SK-N-SH treated with all-trans-retinoic acid at 6 μM for 48 hours (cell line): Measurements from ENCODE around the gene TCF12.
A peak's percentile ranks its signal among the peaks of the same experiment; 100 is the strongest.

Experiments
- ATAC-seq: fragments of 200-7000 bp; cut with Tn5 transposase; 3 replicates; pipeline ENCODE4 v1.9.1; 2020; ENCODE audit warnings: mild to moderate bottlenecking, moderate library complexity
- ARNTL ChIP-seq: fragments of 450-650 bp; formaldehyde crosslinking; IDR thresholded peaks from 2 replicates; pipeline ENCODE4 v1.5.0; 2020; ENCODE audit warnings: low read depth, mild to moderate bottlenecking, moderate library complexity, borderline replicate concordance
- BACH2 ChIP-seq: fragments of 250-450 bp; sonication (Bioruptor Pico); IDR thresholded peaks from 2 replicates; pipeline ENCODE4 v1.9.0; 2021; ENCODE audit warnings: mild to moderate bottlenecking, borderline replicate concordance
- CSRNP3 ChIP-seq: fragments of 250-450 bp; sonication (Bioruptor Pico); IDR thresholded peaks from 2 replicates; pipeline ENCODE4 v1.5.1; 2021; ENCODE audit warnings: mild to moderate bottlenecking, moderate library complexity
- ESRRG ChIP-seq: fragments of 250-450 bp; sonication (Bioruptor Pico); IDR thresholded peaks from 2 replicates; pipeline ENCODE4 v1.6.1; 2021; ENCODE audit warnings: mild to moderate bottlenecking
- GLIS3 ChIP-seq: fragments of 250-450 bp; sonication (Bioruptor Pico); IDR thresholded peaks from 2 replicates; pipeline ENCODE4 v1.5.0; 2020; ENCODE audit warnings: mild to moderate bottlenecking, moderate library complexity
- ISL1 ChIP-seq: fragments of 250-450 bp; sonication (Bioruptor Pico); IDR thresholded peaks from 2 replicates; pipeline ENCODE4 v2.1.2; 2022; ENCODE audit warnings: mild to moderate bottlenecking, moderate library complexity
- OSR1 ChIP-seq: fragments of 250-450 bp; sonication (Bioruptor Pico); IDR thresholded peaks from 2 replicates; pipeline ENCODE4 v1.8.0; 2022; ENCODE audit warnings: moderate library complexity, mild to moderate bottlenecking, inconsistent platforms
- POU6F1 ChIP-seq: fragments of 250-450 bp; sonication (Bioruptor Pico); IDR thresholded peaks from 2 replicates; pipeline ENCODE4 v1.8.0; 2021; ENCODE audit warnings: low read depth, mild to moderate bottlenecking, moderate library complexity, borderline replicate concordance
- PPARA ChIP-seq: fragments of 250-450 bp; sonication (Bioruptor Pico); IDR thresholded peaks from 2 replicates; pipeline ENCODE4 v1.5.0; 2020; ENCODE audit warnings: mild to moderate bottlenecking, borderline replicate concordance
- RARB ChIP-seq: fragments of 250-450 bp; sonication (Bioruptor Pico); IDR thresholded peaks from 2 replicates; pipeline ENCODE4 v1.8.0; 2021; ENCODE audit warnings: mild to moderate bottlenecking, moderate library complexity
- SNAI2 ChIP-seq: fragments of 250-450 bp; sonication (Bioruptor Pico); IDR thresholded peaks from 2 replicates; pipeline ENCODE4 v1.5.0; 2020; ENCODE audit warnings: mild to moderate bottlenecking, moderate library complexity
- TCF4 ChIP-seq: fragments of 250-450 bp; sonication (Bioruptor Pico); IDR thresholded peaks from 2 replicates; pipeline ENCODE4 v1.8.0; 2021; ENCODE audit warnings: mild to moderate bottlenecking, moderate library complexity, borderline replicate concordance
- TOX ChIP-seq: fragments of 250-450 bp; sonication (Bioruptor Pico); IDR thresholded peaks from 2 replicates; pipeline ENCODE4 v1.8.0; 2021; ENCODE audit warnings: mild to moderate bottlenecking, moderate library complexity, borderline replicate concordance
- TSHZ2 ChIP-seq: fragments of 250-450 bp; sonication (Bioruptor Pico); IDR thresholded peaks from 2 replicates; pipeline ENCODE4 v1.5.0; 2020; ENCODE audit warnings: mild to moderate bottlenecking, moderate library complexity
- ZC3H10 ChIP-seq: fragments of 250-450 bp; sonication (Bioruptor Pico); IDR thresholded peaks from 2 replicates; pipeline ENCODE4 v1.5.1; 2021; ENCODE audit warnings: mild to moderate bottlenecking, moderate library complexity
- ZFP3 ChIP-seq: fragments of 250-450 bp; sonication (Bioruptor Pico); IDR thresholded peaks from 2 replicates; pipeline ENCODE4 v1.5.0; 2020; ENCODE audit warnings: mild to moderate bottlenecking, moderate library complexity
- ZFP30 ChIP-seq: fragments of 450-650 bp; formaldehyde crosslinking; IDR thresholded peaks from 2 replicates; pipeline ENCODE4 v1.5.0; 2022; ENCODE audit warnings: mild to moderate bottlenecking, moderate library complexity
- ZNF565 ChIP-seq: fragments of 450-650 bp; formaldehyde crosslinking; conservative IDR thresholded peaks from 2 replicates; pipeline ENCODE4 v1.5.0; 2020; ENCODE audit warnings: low read depth, mild to moderate bottlenecking, moderate library complexity
- ZNF70 ChIP-seq: fragments of 450-650 bp; formaldehyde crosslinking; IDR thresholded peaks from 2 replicates; pipeline ENCODE4 v1.5.0; 2020; ENCODE audit warnings: mild to moderate bottlenecking, moderate library complexity
- TF ChIP-seq, protein P1 (sequence below): fragments of 250-450 bp; sonication (Bioruptor Pico); IDR thresholded peaks from 2 replicates; pipeline ENCODE4 v1.5.1; 2020; ENCODE audit warnings: low read depth, mild to moderate bottlenecking, moderate library complexity
- TF ChIP-seq, protein P2 (sequence below): fragments of 250-450 bp; sonication (Bioruptor Pico); IDR thresholded peaks from 2 replicates; pipeline ENCODE4 v1.8.0; 2020; ENCODE audit warnings: mild to moderate bottlenecking, moderate library complexity, borderline replicate concordance

TCF12 gene

GRCh38 chr15:56963710-56964109, 45.3 kb downstream of the TCF12 start:
- peak; percentile 32; the same call in 1 of the 3 replicates for ATAC-seq
- no peak for TF ChIP-seq ZNF70 (CRISPR knock-in tag)
- no peak for TF ChIP-seq ISL1
- no peak for TF ChIP-seq SNAI2
- TF ChIP-seq, protein P1, sequence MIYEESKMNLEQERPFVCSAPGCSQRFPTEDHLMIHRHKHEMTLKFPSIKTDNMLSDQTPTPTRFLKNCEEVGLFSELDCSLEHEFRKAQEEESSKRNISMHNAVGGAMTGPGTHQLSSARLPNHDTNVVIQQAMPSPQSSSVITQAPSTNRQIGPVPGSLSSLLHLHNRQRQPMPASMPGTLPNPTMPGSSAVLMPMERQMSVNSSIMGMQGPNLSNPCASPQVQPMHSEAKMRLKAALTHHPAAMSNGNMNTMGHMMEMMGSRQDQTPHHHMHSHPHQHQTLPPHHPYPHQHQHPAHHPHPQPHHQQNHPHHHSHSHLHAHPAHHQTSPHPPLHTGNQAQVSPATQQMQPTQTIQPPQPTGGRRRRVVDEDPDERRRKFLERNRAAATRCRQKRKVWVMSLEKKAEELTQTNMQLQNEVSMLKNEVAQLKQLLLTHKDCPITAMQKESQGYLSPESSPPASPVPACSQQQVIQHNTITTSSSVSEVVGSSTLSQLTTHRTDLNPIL (CRISPR knock-in tag) = no peak
- no peak for TF ChIP-seq ZC3H10
- TF ChIP-seq ZFP3 (CRISPR knock-in tag) = no peak
- TF ChIP-seq, protein P2, sequence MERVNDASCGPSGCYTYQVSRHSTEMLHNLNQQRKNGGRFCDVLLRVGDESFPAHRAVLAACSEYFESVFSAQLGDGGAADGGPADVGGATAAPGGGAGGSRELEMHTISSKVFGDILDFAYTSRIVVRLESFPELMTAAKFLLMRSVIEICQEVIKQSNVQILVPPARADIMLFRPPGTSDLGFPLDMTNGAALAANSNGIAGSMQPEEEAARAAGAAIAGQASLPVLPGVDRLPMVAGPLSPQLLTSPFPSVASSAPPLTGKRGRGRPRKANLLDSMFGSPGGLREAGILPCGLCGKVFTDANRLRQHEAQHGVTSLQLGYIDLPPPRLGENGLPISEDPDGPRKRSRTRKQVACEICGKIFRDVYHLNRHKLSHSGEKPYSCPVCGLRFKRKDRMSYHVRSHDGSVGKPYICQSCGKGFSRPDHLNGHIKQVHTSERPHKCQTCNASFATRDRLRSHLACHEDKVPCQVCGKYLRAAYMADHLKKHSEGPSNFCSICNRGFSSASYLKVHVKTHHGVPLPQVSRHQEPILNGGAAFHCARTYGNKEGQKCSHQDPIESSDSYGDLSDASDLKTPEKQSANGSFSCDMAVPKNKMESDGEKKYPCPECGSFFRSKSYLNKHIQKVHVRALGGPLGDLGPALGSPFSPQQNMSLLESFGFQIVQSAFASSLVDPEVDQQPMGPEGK (CRISPR knock-in tag) = no peak
- TF ChIP-seq ZFP30 (CRISPR knock-in tag) = no peak
- TF ChIP-seq BACH2 (CRISPR knock-in tag) = no peak
- no peak for TF ChIP-seq CSRNP3

DNA sequence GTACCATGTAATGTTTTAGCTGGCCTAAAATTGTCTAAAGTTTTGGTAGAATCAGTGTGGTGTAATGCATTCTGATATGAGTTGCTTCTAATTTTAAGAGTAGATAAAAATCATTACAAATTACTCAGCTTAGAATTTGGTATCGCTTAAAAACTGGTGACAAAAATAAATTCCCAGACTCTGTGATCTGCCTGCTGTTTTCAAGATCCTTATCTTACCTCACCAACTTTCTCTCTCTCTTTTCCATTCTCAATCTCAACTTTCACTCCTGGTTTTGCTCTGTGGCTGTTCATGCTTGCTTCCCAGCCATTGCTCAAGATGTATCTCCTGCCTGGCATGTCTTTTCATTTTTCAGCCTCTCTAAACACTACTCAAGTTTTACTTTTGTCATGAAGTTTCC, 45.7 kb downstream of the TCF12 start:
- TF ChIP-seq PPARA (no peak), ZFP3 (CRISPR knock-in tag) (no peak), BACH2 (CRISPR knock-in tag) (no peak), GLIS3 (CRISPR knock-in tag) (no peak), TOX (no peak), POU6F1 (no peak), RARB (CRISPR knock-in tag) (no peak), TCF4 (no peak), OSR1 (CRISPR knock-in tag) (no peak), ESRRG (no peak), ZFP30 (CRISPR knock-in tag) (no peak)
- TF ChIP-seq, all 23 proteins: peak for 0
- peak; percentile 72 for ATAC-seq

- TF ChIP-seq OSR1 (CRISPR knock-in tag) (no peak), ISL1 (no peak), TSHZ2 (no peak), GLIS3 (CRISPR knock-in tag) (no peak), PPARA (no peak), ESRRG (no peak), RARB (CRISPR knock-in tag) (no peak), SNAI2 (no peak), TCF4 (no peak), ZFP3 (CRISPR knock-in tag) (no peak), ZNF565 (no peak), TOX (no peak)
- ATAC-seq = no peak
Observed at GRCh38 chr15:56965231-56966013, 47.0 kb downstream of the TCF12 start.

DNA sequence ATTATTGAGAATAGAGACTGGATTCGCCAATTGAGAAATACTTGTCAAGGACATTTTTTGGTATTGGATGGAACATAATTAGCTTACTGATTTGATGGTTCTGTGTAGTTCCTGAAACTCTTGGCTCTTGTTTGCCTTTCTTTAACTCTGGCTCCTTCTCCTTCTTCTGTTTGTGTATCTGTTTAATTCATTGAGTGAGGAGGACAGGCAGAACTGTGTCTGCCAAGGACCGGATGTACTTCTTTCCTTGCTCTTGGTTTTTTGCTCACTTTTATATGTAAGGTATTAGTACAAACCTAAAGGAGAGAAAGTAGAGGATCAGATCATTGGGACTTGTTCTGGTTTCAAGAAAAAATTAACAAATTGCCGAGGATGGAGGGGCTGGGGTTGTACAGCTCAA, 48.9 kb downstream of the TCF12 start:
- no peak for ATAC-seq
- no peak for TF ChIP-seq SNAI2
- TF ChIP-seq ZC3H10 = no peak
- TF ChIP-seq BACH2 (CRISPR knock-in tag) = no peak
- no peak for TF ChIP-seq GLIS3 (CRISPR knock-in tag)
- no peak for TF ChIP-seq OSR1 (CRISPR knock-in tag)
- no peak for TF ChIP-seq ESRRG
- TF ChIP-seq RARB (CRISPR knock-in tag) = no peak
- TF ChIP-seq ZFP30 (CRISPR knock-in tag) = no peak
- no peak for TF ChIP-seq POU6F1
- TF ChIP-seq PPARA = no peak
- no peak for TF ChIP-seq ZNF565
- no peak for TF ChIP-seq CSRNP3
- TF ChIP-seq ZNF70 (CRISPR knock-in tag) = no peak
- TF ChIP-seq TCF4 = no peak
- TF ChIP-seq ARNTL (CRISPR knock-in tag) = no peak
